ENCODE data around the gene BARD1. TPM values are rescaled to one million over a fixed set of nuclear protein-coding genes. Genes with fewer than 3 reads are reported as not detected.
A peak's percentile ranks its signal among the peaks of the same experiment; 100 is the strongest.

BARD1 gene
- total RNA-seq: 10 to 100 TPM in 1 of 2 donors, 1 to 10 TPM in 1; 3.8 to 11.3 TPM
- 1 to 10 TPM in 1 of 2 donors, under 1 TPM in 1; 0.54 to 2.3 TPM for polyA plus RNA-seq

DNA sequence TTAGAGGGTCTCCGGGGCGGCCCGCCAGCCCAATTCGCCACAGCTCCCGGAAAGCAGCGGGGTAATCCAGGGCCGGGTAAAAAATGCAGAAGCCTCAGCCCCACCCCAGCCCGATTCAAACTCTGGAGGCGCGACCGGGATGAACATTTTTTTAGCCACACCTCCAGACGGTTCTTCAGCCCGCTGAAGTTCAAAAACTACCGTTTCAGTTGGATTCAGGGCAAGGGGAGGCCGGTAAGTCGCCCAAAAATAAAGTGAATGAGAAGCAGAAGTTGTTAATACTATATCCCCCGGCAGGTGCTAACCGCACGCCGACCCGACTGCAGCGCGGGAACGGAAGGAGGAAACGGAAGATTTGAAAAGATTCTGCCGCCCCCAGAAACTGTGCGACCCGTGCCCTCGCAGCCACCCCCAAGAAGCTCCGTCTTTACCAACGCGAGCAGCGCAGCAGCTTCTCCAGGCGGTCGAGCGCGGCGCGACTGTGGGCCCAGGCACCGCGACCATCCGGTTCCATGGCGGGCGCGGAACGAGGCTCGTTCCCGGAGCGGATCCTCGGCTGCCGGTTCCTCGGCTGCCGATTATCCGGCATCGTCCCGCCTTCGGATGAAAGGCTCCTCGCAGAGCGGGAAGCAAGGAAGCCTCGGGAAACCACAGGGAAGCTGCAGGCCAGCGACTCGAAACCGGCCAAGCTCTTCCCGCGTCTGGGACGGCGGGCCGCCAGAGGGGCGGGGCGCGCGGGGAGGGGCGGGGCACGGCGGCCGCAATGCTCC lies at the start of gene BARD1:
BARD1 (minus strand) TSS at position 703 of the 770 bp plus-strand sequence; CDS start at position 589, 114 bp downstream.
- H3K9ac ChIP-seq (ENCODE audit: low read depth in 1 of 2, low read length in 2 of 2): peak within 1 kb of the TSS; percentile 66 to 81
- H3K27me3 ChIP-seq (ENCODE audit: control insufficient read depth in 4 of 4, insufficient read depth in 4 of 4, low read length in 3 of 4): no peaks in the 10 kb centered on the region
- H3K9me3 ChIP-seq (ENCODE audit: control insufficient read depth in 4 of 4, low read length in 3 of 4): no peaks in the 10 kb centered on the region
- no peaks in the 10 kb centered on the region for H3K36me3 ChIP-seq (ENCODE audit: control insufficient read depth in 4 of 4, insufficient read depth in 3 of 4, low read depth in 1 of 4, low read length in 3 of 4)
- TF ChIP-seq HNF4G (IDR thresholded peaks at IDR 0.05) (no peak), YY1 (IDR thresholded peaks at IDR 0.05) (peak; percentile 64), NR2F2 (IDR thresholded peaks at IDR 0.05) (no peak), FOXA1 (IDR thresholded peaks at IDR 0.05) (no peak), HNF4A (conservative IDR thresholded peaks at IDR 0.05) (no peak)
- H3K27ac ChIP-seq (ENCODE audit: low read depth in 1 of 2, low read length in 2 of 2): peak within 1 kb of the TSS; percentile 88 to 90
- WGBS: under 1% methylated on average over 76 of the region's 76 CpGs
- peak within 1 kb of the TSS; percentile 68 to 94 (median 86) for H3K4me3 ChIP-seq (ENCODE audit: low read depth in 1 of 3, low read length in 3 of 3)
- DNase-seq (ENCODE audit: low spot score): peak; percentile 53
- H3K4me1 ChIP-seq (ENCODE audit: control insufficient read depth in 4 of 4, insufficient read depth in 4 of 4, low read length in 3 of 4): peaks cover 0 to 23% (median 4%) of the 10 kb centered on the region in 4 donors

DNA sequence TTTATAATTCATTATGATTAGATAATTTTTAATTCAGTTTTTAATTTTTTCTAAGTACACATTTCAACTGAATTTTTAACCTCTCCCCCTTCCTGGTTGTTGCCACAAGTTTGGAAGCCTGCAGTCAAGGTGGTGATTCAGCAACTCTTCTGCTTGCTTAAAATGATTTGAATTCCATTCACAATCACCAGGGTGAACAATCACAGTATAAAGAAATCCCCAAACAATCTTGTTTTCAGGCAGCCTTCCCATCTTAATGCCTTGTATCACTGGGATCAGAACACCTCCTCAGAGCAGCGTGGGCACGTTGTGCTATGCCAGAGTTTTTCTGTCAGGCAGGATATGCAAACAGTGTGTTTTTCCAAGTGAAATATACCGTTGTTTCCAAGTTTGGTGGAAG lies 46.7 kb upstream of the BARD1 start:
- H3K27ac ChIP-seq (ENCODE audit: low read depth in 1 of 2, low read length in 2 of 2): no peak overlapping the region
- H3K9ac ChIP-seq (ENCODE audit: low read depth in 1 of 2, low read length in 2 of 2): no peak overlapping the region
- no peak for DNase-seq (ENCODE audit: low spot score)
- H3K27me3 ChIP-seq (ENCODE audit: control insufficient read depth in 4 of 4, insufficient read depth in 4 of 4, low read length in 3 of 4): peaks cover 0 to 2% (median 0%) of the 10 kb centered on the region in 4 donors
- no peak overlapping the region for H3K4me3 ChIP-seq (ENCODE audit: low read depth in 1 of 3, low read length in 3 of 3)
- 81% methylated on average over 3 of the region's 3 CpGs for WGBS
- H3K9me3 ChIP-seq (ENCODE audit: control insufficient read depth in 4 of 4, low read length in 3 of 4): no peaks in the 10 kb centered on the region
- no peaks in the 10 kb centered on the region for H3K4me1 ChIP-seq (ENCODE audit: control insufficient read depth in 4 of 4, insufficient read depth in 4 of 4, low read length in 3 of 4)
- H3K36me3 ChIP-seq (ENCODE audit: control insufficient read depth in 4 of 4, insufficient read depth in 3 of 4, low read depth in 1 of 4, low read length in 3 of 4): no peaks in the 10 kb centered on the region
- TF ChIP-seq, protein P1, sequence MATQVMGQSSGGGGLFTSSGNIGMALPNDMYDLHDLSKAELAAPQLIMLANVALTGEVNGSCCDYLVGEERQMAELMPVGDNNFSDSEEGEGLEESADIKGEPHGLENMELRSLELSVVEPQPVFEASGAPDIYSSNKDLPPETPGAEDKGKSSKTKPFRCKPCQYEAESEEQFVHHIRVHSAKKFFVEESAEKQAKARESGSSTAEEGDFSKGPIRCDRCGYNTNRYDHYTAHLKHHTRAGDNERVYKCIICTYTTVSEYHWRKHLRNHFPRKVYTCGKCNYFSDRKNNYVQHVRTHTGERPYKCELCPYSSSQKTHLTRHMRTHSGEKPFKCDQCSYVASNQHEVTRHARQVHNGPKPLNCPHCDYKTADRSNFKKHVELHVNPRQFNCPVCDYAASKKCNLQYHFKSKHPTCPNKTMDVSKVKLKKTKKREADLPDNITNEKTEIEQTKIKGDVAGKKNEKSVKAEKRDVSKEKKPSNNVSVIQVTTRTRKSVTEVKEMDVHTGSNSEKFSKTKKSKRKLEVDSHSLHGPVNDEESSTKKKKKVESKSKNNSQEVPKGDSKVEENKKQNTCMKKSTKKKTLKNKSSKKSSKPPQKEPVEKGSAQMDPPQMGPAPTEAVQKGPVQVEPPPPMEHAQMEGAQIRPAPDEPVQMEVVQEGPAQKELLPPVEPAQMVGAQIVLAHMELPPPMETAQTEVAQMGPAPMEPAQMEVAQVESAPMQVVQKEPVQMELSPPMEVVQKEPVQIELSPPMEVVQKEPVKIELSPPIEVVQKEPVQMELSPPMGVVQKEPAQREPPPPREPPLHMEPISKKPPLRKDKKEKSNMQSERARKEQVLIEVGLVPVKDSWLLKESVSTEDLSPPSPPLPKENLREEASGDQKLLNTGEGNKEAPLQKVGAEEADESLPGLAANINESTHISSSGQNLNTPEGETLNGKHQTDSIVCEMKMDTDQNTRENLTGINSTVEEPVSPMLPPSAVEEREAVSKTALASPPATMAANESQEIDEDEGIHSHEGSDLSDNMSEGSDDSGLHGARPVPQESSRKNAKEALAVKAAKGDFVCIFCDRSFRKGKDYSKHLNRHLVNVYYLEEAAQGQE (IDR thresholded peaks at IDR 0.05): no peak
- TF ChIP-seq NR2F2 (IDR thresholded peaks at IDR 0.05) (no peak), FOXA1 (IDR thresholded peaks at IDR 0.05) (no peak), EGR1 (IDR thresholded peaks at IDR 0.05; ENCODE audit: low read depth in 2 of 2) (no peak), RXRA (IDR thresholded peaks at IDR 0.05) (no peak), HNF4A (conservative IDR thresholded peaks at IDR 0.05) (no peak), SP1 (IDR thresholded peaks at IDR 0.05) (no peak), JUND (IDR thresholded peaks at IDR 0.05) (no peak), HNF4G (IDR thresholded peaks at IDR 0.05) (no peak), YY1 (IDR thresholded peaks at IDR 0.05) (no peak), GABPA (IDR thresholded peaks at IDR 0.05 in 1 of 2, conservative IDR thresholded peaks at IDR 0.05 in 1 of 2) (no peak)
- TF ChIP-seq, protein P2, sequence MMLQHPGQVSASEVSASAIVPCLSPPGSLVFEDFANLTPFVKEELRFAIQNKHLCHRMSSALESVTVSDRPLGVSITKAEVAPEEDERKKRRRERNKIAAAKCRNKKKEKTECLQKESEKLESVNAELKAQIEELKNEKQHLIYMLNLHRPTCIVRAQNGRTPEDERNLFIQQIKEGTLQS (IDR thresholded peaks at IDR 0.05): no peak
- TF ChIP-seq, protein P3, sequence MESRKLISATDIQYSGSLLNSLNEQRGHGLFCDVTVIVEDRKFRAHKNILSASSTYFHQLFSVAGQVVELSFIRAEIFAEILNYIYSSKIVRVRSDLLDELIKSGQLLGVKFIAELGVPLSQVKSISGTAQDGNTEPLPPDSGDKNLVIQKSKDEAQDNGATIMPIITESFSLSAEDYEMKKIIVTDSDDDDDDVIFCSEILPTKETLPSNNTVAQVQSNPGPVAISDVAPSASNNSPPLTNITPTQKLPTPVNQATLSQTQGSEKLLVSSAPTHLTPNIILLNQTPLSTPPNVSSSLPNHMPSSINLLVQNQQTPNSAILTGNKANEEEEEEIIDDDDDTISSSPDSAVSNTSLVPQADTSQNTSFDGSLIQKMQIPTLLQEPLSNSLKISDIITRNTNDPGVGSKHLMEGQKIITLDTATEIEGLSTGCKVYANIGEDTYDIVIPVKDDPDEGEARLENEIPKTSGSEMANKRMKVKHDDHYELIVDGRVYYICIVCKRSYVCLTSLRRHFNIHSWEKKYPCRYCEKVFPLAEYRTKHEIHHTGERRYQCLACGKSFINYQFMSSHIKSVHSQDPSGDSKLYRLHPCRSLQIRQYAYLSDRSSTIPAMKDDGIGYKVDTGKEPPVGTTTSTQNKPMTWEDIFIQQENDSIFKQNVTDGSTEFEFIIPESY (IDR thresholded peaks at IDR 0.05): no peak

Measured in liver (tissue), 9 donors.